CD4-positive, alpha-beta T cell treated with Interleukin-6 for 4 hours (primary cell): ENCODE results near the gene TTF1.

ENCODE experiments used
- DNase-seq: peaks from one replicate; pipeline ENCODE4 v3.0.0-alpha.2; 2020; ENCODE audit warnings: mixed read lengths

TTF1 gene

DNA sequence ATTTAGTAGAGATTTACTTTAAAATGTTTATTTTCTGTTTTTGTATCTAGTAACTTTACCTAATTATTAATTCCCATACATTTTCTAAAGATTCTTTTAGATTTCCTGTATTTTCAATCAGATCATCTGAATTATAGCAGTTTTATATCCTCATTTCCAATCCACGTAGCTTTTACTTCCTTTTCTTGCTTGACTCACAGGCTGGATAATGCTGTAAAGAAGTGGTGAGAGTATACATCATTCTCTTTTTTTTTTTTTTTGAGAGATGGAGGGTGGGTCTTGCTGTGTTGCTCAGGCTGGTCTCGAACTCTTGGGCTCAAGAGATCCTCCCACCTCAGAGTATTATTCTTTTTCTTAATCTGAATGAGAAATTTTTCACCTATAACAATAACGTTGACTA is 40.7 kb downstream of the TTF1 start:
- no peak for DNase-seq

DNA sequence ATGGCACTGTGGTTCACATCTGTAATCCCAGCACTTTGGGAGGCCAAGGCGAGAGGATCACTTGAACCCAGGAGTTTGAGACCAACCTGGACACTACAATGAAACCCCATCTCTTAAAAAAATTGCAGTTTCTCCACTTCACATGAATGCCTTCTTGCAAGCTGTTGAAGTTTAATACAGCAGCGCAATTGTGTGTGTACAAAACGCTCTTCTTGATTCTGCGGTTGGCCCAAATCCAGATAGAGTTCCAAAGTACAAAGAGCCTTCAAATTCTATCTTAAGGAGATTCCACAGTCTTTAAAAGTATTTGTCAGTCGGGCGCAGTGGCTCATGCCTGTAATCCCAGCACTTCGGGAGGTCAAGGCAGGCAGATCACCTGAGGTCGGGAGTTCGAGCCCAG is 42.6 kb downstream of the TTF1 start:
- no peak for DNase-seq

DNA sequence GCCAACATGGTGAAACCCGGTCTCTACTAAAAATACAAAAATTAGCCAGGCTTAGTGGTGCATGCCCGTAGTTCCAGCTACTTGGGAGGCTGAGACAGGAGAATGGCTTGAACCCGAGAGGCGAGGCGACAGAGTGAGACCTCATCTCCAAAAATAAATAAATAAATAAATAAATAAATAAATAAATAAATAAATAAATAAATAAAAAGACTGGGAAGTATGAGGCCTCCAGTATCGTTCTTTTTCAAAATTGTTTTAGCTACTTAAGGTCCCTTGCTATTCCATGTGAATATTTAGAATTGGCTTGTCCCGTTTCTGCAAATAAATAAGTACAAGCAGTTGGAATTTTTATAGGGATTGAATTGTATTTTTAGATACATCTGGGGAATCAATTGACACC is 48.9 kb downstream of the TTF1 start:
- DNase-seq: no peak

DNA sequence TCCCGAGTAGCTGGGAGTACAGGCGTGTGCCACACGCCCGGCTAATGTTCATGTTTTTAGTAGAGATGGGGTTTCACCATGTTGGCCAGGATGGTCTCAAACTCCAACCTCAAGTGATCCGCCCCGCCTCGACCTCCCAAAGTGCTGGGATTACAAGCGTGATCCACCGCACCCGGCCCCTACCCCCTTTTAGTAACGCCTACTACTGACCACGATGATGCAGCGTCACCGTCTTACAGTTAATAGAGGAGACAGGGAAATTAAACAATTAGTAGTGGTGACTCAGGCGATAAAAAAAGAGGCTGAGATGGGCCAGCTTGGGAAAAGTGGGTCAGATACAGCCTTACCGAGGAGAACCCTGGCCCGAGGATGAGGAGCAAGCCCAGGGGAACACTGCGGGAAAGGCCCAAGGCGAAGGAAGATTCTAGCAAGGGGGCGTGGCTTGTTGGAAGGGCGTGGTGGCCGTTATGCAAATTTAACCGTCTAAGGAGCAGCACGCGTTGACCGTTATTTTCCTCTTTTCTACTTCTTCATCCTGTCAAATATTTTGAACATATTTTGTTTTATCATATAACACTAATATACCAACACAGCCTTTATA is 50.2 kb downstream of the TTF1 start:
- no peak for DNase-seq

DNA sequence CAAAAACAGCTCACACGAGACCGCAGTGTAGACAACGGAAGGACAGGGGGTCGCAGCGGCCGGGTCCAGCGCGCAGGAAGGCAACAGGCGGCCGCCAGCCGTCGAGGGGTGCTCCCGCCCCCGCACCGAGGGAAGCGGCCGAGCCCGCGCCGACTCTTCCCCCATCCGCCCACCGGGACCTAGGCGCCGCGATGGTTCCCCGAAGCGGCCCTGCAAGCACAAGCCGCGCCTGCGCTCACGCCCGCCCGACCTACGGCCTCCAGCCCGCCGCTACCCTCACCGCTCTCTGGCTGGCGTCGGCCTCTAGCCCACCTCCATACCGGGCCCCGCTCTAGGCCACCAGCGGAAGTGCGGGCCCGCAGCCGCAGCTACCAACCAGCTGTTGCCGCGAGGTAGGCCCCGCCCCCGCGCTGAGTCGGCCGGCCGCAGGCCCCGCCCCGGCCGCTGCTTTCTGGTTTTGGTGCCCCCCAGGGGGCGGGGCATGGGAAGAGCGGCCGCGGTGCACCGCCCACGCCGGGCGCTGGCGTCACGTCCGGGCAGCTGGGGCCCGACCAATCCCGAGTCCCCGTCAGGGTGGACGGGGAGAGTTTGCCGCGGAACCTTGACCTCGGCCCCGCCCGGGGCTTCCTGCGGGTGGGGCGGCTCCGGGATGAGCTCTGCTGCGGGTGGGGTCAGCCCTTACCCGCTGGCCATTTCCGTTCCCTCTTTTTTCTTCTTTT is 51.8 kb downstream of the TTF1 start, which contains the start of gene SETX:
SETX (minus strand) TSS at position 350 of the 719 bp plus-strand sequence. CDS start 5,558 bp downstream, outside the sequence.
- peak; percentile 99 for DNase-seq

DNA sequence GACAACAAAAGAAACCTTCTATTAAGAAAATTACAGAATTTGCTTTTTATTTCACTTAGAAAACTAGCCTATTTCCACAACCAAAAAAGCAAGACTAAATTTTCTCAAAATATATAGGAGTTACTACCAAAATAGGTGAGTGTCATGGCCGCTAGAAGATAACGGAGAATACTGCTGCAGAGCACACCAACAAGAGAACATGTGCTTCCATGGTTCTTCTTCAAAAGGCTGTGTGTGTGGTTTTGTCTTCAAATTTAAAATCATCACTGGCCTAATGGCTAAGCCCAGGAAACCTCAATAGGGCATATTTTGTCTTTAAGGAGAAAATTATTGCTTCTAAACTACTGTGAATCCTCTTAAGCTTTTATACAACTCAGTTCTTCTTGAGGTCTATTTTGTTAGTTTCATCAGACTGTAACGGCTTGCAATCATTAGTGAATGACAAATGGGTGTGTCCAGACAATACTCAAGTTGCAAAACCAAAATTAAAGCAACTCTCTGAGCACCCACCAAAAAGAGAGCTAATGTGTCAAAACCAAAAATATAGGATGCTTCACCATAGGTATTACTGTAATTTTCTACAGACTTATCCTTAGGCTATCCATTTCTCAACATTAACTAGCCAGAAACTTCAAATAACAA is 55.1 kb downstream of the TTF1 start:
- DNase-seq: no peak

DNA sequence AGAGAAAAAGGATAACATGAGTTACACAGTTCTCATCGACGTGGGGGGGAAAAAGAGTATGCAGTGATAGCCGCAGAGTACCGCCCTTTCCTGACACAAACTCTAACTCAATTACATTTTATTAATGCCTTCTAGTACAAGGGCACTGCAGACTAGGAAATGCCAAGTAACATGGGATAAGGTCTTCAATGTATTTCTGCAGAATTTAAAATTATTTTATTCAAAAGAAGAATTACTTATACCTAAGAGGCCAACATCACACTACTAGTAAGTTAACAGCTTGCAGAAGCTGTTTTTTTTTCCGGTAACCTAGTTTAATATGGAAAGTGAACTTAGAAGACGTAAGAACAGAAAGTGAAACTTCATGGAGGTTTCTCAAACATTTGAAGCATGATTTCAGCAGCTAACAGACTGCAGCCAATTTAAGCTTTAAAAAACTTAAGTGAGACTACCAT is 55.8 kb downstream of the TTF1 start:
- peak; percentile 53 for DNase-seq

DNA sequence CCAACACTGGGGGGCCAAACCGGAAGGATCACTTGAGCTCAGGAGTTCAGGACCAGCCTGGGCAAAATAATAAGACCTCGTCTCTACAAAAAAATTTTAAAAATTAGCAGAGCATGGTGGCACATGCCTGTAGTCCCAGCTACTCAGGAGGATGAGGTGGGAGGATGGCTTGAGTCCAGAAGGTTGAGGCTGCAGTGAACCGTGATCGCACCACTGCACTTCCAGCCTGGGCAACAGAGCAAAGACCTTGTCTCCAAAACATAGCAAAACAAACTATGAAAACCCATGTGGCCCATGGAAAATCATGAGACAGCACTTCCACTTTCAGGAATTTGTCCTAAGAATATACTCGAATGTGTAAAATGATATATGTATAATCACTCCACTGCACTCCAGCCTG is 58.0 kb downstream of the TTF1 start:
- DNase-seq: no peak

DNA sequence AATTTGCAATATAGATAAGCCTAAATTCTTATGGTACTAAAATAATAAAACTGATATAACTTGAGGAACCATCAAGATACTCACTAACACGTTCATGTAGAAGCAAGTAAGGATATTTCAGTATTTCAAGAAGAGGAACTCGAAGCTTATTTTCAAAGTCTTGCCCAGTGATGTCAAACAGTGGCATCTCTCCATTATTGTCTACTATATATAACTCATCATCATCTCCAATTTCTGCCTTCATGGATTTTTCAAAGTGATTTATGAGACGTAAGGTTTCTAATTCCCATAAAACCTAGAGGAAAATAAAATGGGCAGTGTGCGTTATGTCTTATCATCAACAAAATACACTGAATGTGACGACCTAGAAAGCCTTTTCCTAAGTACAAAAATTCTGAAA is 60.5 kb downstream of the TTF1 start:
- DNase-seq: no peak

DNA sequence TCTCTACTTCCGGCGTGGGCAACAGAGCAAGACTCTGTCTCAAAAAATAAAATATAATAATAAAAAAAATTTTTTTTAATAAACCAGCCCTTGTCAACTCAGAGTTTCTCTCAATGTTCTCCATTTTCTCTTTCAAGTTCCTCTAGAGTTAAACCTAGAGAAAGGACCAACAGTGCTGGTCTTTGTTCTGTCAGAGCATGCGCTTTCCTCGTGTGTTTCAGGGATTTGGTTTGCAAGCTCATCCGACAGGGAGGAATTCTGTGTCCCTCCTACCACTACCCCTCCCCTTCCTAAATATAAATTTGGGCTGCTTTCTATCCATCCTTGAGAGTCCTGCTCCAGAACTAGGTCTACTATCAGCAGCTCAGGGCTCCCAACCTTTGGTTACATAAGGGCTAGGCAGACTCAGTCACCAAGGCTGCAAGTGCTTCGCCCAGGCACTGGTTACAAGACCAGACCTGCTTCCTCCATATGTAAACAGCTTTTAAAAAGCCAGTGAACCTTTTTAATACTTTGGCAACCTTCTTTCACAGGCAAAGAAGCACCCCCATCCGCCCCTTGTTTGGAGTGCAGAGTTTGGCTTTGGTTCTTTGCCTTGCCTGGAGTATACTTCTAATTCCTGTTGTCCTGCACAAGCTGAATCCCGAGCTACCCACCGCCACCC is 65.3 kb downstream of the TTF1 start:
- no peak for DNase-seq

DNA sequence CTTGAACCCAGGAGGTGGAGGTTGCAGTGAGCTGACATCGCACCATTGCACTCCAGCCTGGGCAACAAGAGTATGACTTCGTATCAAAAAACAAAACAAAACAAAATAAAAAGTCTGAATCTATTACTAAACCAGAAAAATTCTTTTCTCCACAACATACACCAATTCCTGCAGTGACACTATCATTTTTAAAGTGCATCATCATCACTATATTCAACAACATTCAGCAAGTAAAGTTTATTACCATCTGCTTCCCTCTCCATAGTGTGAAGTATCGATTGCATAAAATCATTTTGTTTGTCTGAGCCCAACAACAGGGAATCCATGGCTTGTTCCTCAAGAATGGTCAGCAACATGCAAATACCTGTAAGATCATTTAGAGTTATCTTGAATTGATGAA is 72.3 kb downstream of the TTF1 start:
- DNase-seq: no peak

DNA sequence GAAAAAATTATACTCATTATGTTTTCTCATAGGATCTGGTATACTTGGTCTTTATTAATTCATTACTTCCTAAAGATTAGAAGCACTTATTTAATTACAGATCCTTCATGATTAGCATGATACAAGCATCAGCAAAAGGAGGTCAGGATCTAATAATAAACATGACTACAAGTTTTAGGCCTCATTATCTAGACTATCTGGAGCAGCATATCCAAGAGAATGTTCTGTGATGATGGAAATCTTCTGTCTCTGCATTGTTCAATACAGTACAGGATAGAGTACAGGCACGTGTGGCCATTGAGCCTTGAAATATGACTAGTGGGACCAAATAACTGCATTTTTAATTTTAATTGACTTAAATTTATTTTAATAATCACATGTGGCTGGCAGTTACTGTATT is 73.1 kb downstream of the TTF1 start:
- DNase-seq: no peak

DNA sequence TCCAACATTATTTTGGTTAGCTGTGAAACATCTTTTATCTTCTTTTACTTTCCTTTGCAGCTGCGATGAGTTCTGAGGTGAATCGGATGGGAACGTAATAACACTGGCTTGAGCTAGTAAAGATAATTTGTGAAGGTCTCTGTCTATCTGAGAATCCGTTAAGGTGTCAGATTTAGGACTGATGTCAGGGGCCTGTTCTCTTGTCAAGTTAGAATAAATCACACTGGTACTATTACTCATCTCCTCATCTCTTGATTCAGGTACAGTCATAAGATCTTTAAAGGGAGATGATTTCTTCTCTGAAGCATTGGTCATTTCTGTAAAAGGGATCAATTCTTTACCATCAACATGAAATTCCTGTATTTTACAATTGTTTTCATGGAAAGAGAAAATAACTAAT is 78.1 kb downstream of the TTF1 start:
- no peak for DNase-seq

DNA sequence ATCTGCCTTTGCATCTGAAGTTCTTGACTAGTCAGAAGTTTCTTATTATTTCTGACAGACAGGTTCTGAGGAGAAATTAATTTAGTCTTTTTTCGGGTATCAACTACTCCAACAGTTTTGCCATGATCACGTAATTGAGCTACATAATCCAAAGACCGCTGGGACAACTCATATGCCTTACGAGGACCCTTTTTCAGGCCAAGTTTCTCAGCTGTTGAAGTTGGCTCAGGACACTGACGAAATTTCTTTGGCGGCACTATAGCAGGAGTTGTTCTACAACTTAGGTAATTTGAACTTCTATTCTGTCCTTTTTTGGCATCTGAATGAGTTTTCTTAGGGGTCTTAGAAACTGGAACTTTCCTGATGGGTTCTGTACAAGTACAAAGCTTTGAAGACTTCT is 79.1 kb downstream of the TTF1 start:
- DNase-seq: no peak
